HFFc6 (cell line): ENCODE results near the gene GOLGA8K. TPM values are rescaled to one million over a fixed set of nuclear protein-coding genes. Genes with fewer than 3 reads are reported as not detected.
A peak's percentile ranks its signal among the peaks of the same experiment; 100 is the strongest.
"Not testable (repeated sequence)": the region's sequence is repeated elsewhere in the genome, so short reads cannot be mapped to it uniquely, and the experiment has no call there.

Source experiments
- DNase-seq: peaks from one replicate; pipeline ENCODE4 v3.0.0-alpha.2; 2018
- H3K27ac Mint-ChIP-seq: 2 replicates; pipeline ENCODE4 v1.8.0; 2020; ENCODE audit warnings: mild to moderate bottlenecking, mixed read lengths
- H3K27me3 Mint-ChIP-seq: 2 replicates; pipeline ENCODE4 v1.8.0; 2021; ENCODE audit warnings: mild to moderate bottlenecking, moderate library complexity, mixed read lengths; ENCODE audit not compliant: insufficient read depth
- H3K36me3 Mint-ChIP-seq: 2 replicates; pipeline ENCODE4 v1.8.0; 2021; ENCODE audit warnings: low read depth, mixed read lengths
- H3K4me1 Mint-ChIP-seq: 2 replicates; pipeline ENCODE4 v1.8.0; 2020; ENCODE audit warnings: low read depth, mixed read lengths
- H3K4me3 Mint-ChIP-seq: 2 replicates; pipeline ENCODE4 v1.8.0; 2020; ENCODE audit warnings: mild to moderate bottlenecking, moderate library complexity, mixed read lengths
- H3K9me3 Mint-ChIP-seq: 2 replicates; pipeline ENCODE4 v1.8.0; 2020; ENCODE audit warnings: mild to moderate bottlenecking, mixed read lengths
- long read RNA-seq: library from polyadenylated mRNA; unstranded; transcript quantifications from one replicate; pipeline ENCODE4 v2.0.0, GENCODE V29; 2019
- total RNA-seq, 6 experiments: library from RNA; stranded (reverse); fragmentation: NEBNext Ultra II Directional; extraction: Animal tissue kit (Norgen Biotek cat#: 25700); gene quantifications; 2 replicates in 1 of 6; 3 replicates in 5 of 6; pipeline ENCODE4 v1.2.3, GENCODE V29; 2021
- TF ChIP-seq, protein P1 (sequence below): fragments of 200-600 bp; sonication (generic); IDR thresholded peaks from 2 replicates; pipeline ENCODE4 v1.5.0; 2021; ENCODE audit warnings: antibody characterized with exemption, mild to moderate bottlenecking

GOLGA8K gene, protein sequence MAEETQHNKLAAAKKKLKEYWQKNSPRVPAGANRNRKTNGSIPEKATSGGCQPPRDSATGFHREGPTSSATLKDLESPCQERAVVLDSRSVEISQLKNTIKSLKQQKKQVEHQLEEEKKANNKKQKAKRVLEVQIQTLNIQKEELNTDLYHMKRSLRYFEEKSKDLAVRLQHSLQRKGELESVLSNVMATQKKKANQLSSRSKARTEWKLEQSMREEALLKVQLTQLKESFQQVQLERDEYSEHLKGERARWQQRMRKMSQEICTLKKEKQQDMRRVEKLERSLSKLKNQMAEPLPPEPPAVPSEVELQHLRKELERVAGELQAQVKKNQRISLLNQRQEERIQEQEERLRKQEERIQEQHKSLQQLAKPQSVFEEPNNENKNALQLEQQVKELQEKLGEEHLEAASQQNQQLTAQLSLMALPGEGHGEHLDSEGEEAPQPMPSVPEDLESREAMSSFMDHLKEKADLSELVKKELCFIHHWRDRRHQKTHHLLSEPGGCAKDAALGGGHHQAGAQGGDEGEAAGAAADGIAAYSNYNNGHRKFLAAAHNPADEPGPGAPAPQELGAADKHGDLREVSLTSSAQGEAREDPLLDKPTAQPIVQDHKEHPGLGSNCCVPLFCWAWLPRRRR
- total RNA-seq, result not detected
- long read RNA-seq, result 0 reads

DNA sequence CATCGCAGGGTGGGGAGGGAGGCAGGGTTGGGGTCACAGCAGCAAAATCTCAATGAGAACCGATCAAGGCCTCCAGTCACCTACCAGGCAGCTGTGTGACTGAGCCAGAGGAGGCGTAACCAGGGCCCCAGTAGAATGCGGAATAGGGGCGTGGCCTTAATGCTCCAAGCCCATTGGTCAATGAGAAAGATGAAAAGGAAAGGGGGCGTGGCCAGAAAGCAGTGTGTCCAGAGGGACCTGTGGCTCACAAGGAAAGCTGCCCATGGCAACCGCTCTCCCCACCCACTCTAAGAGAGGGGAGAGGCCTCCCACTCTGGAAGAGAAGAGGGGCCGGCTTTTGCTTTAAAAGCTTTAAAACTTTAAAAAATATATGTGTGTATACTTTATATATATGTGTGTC, at the start of gene GOLGA8K:
Gene GOLGA8K, minus strand, starts transcription at position 101 of the 400 bp plus-strand sequence. Its CDS starts 98 bp downstream, at position 3.
- not testable (repeated sequence) for H3K36me3 Mint-ChIP-seq, H3K27ac Mint-ChIP-seq, DNase-seq, H3K4me3 Mint-ChIP-seq, H3K9me3 Mint-ChIP-seq, H3K27me3 Mint-ChIP-seq, H3K4me1 Mint-ChIP-seq

DNA sequence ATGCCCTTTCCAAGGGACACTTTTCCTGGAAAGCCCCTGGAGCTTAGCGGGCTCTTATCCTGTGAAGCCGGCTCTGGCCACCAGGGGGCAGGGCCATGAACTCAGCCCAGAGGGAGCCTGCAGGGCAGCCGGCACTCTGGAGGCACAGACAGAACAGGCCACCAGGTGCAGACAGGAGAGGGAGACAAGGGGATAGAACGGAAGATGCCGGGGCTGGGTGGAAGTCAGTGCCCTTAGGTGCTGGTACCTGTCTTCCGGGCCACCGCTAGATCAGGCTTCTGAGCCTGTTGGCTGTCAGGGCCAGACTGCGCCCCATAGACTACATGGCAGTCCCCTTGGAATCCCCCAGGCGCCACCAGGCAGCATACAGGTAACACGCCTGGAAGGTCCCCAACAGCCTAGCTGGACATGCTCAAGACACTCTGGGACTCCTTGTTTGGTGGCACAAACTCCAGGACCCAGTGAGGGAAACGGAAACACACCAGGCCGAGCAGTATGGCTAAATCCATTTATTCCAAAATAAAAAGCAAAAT, 37.4 kb upstream of the GOLGA8K start:
- not testable (repeated sequence) for DNase-seq, H3K27ac Mint-ChIP-seq, H3K9me3 Mint-ChIP-seq, H3K36me3 Mint-ChIP-seq, H3K4me1 Mint-ChIP-seq, H3K4me3 Mint-ChIP-seq, H3K27me3 Mint-ChIP-seq
- TF ChIP-seq, protein P1, sequence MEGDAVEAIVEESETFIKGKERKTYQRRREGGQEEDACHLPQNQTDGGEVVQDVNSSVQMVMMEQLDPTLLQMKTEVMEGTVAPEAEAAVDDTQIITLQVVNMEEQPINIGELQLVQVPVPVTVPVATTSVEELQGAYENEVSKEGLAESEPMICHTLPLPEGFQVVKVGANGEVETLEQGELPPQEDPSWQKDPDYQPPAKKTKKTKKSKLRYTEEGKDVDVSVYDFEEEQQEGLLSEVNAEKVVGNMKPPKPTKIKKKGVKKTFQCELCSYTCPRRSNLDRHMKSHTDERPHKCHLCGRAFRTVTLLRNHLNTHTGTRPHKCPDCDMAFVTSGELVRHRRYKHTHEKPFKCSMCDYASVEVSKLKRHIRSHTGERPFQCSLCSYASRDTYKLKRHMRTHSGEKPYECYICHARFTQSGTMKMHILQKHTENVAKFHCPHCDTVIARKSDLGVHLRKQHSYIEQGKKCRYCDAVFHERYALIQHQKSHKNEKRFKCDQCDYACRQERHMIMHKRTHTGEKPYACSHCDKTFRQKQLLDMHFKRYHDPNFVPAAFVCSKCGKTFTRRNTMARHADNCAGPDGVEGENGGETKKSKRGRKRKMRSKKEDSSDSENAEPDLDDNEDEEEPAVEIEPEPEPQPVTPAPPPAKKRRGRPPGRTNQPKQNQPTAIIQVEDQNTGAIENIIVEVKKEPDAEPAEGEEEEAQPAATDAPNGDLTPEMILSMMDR, result peak; percentile 49

DNA sequence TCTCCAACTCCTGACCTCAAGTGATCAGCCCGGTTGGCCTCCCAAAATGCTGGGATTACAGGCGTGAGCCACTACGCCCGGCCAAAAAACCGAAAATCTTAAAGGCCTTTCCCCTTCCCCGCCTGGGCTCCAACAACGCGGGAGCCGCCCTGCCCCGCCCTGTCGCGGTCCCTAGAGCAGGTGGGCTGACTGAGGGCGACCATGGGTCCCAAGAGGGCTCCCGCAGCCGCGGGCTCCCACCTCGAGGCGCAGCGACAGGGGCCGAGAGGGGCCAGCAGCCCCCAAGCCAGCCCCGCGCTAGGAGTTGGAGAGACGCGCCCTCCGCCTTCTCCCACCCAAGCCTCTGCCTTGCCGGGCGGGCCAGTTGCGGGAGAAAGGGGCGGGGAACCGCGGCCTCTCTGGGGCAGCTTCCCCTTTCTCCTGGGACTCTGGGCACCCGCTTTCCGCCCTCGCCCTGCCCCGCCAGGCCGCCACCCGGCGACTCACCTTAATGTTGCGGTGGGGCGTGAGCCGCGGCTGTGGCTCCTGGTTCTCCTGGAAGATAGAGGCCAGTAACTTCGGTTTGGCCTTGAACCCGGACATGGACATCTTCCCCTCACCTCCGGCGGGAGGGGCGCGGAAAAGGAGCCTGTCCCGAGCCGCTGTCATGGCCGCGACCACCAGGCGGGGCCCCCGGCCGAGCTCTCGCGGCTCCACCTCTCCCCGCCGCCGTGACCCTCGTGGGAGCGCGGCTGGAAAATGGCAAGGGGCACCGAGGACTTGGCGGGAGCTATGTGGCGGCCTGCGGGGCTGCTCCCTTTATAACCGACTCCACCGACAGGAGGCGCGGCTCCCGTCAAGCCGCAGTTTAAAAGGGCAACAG, 31.2 kb upstream of the GOLGA8K start:
- not testable (repeated sequence) for H3K4me1 Mint-ChIP-seq, H3K9me3 Mint-ChIP-seq, H3K36me3 Mint-ChIP-seq, H3K4me3 Mint-ChIP-seq, H3K27ac Mint-ChIP-seq, H3K27me3 Mint-ChIP-seq, DNase-seq

DNA sequence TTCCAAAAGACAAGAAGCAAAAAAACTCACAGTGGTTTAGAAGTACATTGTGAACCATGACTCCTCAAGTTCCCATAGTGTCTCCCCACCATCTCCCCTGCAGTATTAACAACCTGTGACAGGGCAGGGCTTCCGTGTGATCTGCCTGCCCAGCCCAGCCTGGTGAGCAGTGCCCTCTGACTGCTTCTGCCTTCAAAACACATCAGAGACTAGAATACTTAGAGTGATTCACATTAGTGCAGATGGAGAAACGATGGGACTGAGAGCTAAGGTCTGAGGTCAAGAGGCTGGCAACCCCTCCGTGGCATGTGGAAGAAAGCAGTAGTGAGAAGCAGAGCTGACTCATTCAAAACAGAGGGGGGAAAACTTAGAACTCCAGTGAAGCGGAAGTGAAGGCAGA, 24.5 kb upstream of the GOLGA8K start:
- not testable (repeated sequence) for H3K9me3 Mint-ChIP-seq, H3K27me3 Mint-ChIP-seq, H3K36me3 Mint-ChIP-seq, H3K4me3 Mint-ChIP-seq, DNase-seq, H3K4me1 Mint-ChIP-seq, H3K27ac Mint-ChIP-seq

DNA sequence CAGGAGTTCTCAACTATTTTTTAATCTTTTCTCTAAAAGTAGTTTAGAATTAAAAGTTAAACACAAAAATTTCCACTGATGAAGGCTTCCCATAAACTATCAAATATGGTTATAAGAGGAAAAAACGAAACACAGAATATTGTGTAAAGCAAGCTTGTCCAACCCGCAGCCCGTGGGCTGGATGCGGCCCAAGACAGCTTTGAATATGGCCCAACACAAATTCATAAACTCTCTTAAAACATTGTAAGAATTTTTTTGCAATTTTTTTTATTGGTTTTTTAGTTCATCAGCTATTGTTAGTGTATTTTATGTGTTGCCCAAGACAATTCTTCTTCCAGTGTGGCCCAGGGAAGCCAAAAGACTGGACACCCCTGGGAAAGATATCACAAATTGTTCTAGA, 23.4 kb upstream of the GOLGA8K start:
- DNase-seq, H3K27me3 Mint-ChIP-seq, H3K27ac Mint-ChIP-seq, H3K9me3 Mint-ChIP-seq, H3K36me3 Mint-ChIP-seq, H3K4me1 Mint-ChIP-seq, H3K4me3 Mint-ChIP-seq: not testable (repeated sequence)

DNA sequence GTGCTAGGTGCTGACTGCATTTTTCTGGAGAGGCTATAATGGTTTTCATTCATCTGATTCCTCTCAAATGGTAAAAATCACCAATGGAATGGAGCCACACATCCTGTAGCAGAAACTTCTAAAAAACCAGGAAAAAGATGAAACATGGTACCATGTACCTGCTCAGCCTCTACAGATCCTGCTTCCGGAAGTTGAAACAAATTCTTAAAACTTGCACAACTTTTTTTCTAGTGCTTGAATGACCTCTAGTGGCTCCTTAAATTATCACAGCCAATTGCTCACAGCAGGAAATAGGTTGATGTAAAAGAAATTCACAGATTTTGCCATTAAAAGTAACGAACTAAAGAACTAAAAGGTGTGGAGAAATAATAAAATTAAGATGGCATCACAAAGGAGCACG, 4.8 kb upstream of the GOLGA8K start:
- H3K27ac Mint-ChIP-seq, H3K27me3 Mint-ChIP-seq, H3K4me1 Mint-ChIP-seq, H3K36me3 Mint-ChIP-seq, H3K9me3 Mint-ChIP-seq, DNase-seq, H3K4me3 Mint-ChIP-seq: not testable (repeated sequence)
- TF ChIP-seq, protein P1, result peak; percentile 45

DNA sequence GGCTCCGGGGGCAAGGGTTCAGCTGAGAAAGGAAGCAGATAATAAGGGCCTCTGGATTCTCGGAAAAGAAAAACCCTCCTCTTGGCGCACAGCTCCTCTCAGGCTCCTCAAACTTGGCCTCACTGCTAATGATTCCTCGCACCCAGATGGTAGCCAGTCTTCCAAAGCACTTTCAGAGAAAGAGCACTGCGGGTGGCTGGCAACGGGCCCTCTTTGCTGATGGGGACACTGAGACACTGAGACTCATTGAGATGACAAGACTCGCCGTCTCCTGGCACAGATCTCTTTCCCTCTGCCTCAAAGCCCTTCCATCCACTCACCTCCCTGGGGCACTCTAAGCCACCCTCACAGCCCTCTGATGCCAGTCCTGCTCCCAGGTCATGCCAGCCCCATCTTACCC, 6.6 kb downstream of the GOLGA8K start:
- not testable (repeated sequence) for H3K27ac Mint-ChIP-seq, DNase-seq, H3K9me3 Mint-ChIP-seq, H3K27me3 Mint-ChIP-seq, H3K36me3 Mint-ChIP-seq, H3K4me3 Mint-ChIP-seq, H3K4me1 Mint-ChIP-seq

DNA sequence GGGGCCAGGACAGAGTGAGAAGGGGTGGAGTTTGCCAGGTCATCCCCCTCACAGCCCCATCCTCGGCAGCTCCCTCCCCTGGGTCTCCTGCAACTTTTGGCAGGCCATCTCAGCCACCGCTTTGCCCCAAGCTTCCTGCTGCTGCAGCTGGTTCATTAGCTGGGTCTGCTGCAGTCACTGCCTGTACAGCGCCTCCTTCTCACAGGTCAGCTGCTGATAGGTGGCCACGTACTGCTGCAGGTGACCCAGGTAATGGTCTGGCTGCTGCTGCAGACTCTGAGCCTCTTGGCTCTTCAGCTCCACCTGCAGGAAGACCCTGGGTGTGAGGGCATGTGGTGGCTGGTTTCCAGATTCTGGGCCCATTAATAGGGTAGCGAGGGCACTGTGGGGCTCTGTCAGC, 8.3 kb downstream of the GOLGA8K start:
- H3K4me3 Mint-ChIP-seq, H3K27me3 Mint-ChIP-seq, H3K36me3 Mint-ChIP-seq, H3K4me1 Mint-ChIP-seq, H3K9me3 Mint-ChIP-seq, DNase-seq, H3K27ac Mint-ChIP-seq: not testable (repeated sequence)

DNA sequence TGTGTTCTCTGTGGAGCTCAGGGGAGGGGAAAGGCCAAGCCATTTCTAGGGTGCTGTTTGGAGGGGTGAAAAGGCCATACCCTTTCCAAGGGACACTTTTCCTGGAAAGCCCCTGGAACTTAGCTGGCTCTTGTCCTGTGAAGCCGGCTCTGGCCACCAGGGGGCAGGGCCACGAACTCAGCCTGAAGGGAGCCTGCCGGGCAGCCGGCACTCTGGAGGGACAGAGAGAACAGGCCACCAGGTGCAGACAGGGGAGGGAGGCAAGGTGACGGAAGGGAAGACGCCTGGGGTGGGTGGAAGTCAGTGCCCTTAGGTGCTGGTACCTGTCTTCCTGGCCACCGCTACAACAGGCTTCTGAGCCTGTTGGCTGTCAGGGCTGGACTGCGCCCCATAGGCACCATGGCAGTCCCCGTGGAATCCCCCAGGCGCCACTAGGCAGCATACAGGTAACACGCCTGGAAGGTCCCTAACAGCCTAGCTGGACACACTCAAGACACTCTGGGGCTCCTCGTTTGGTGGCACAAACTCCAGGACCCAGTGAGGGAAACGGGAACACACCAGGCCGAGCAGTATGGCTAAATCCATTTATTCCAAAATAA, 14.9 kb downstream of the GOLGA8K start:
- not testable (repeated sequence) for DNase-seq, H3K36me3 Mint-ChIP-seq, H3K27me3 Mint-ChIP-seq, H3K4me3 Mint-ChIP-seq, H3K4me1 Mint-ChIP-seq, H3K27ac Mint-ChIP-seq, H3K9me3 Mint-ChIP-seq

DNA sequence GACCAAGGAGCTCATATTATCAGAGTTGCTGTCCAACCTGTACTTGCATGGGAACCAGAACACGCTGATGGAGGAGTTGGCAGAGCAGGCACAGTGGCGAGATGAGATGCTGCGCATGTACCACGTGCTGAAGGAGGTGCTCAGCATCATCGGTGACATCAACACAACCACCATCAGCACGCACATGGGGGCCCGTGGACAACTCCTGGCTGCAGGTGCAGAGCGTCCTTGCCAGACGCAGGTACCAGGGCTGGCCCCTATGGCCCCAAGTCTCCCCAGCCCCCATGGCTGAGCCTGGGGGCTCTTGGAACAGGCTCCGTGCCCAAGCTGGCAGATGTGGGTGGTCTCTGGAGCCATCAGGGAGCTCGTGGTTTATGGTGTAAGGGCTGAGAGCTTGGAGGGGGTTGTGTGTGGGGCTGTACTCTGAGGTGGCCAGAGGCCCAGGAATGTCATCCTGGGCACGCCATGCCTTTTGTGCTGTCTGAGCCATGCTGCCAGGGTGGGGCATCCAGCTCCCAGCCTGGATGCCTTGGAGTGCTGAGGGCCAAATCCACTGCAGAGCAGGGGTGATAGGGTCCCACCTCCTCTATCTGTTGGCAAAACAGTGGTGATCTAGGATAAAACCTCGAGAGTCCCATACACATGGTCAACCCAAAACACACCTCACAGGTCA, 17.1 kb downstream of the GOLGA8K start:
- not testable (repeated sequence) for H3K4me3 Mint-ChIP-seq, H3K4me1 Mint-ChIP-seq, H3K27me3 Mint-ChIP-seq, DNase-seq, H3K27ac Mint-ChIP-seq, H3K9me3 Mint-ChIP-seq, H3K36me3 Mint-ChIP-seq

DNA sequence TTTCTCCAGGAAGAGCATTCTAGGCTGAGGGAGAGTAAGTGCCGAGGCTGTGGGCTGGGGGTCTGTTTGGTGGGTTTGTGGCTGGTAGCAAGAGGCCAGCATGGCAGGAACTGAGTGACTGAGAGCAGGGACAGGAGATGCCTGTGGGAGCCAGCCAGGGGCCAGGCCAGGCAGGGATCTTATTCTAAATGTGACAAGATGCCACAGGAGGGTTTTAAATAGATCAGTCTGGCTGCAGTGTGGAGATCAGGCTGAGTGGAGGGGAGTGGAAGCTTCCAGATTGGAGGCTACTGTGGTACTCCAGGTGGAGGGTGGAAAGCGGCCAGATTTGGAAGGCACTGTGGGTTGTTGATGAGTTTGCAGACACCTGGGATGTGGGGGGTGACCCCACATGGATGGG, 28.9 kb downstream of the GOLGA8K start:
- H3K9me3 Mint-ChIP-seq, H3K36me3 Mint-ChIP-seq, H3K27ac Mint-ChIP-seq, H3K27me3 Mint-ChIP-seq, H3K4me3 Mint-ChIP-seq, DNase-seq, H3K4me1 Mint-ChIP-seq: not testable (repeated sequence)
